C4-2B (cell line): Measurements from ENCODE around the gene SLC39A5.

Source experiments
- H3K27ac ChIP-seq: fragments of 450-650 bp; 2 replicates; pipeline ENCODE4 v1.5.1; 2017
- CTCF ChIP-seq: fragments of 450-650 bp; conservative IDR thresholded peaks from 2 replicates; pipeline ENCODE4 v1.5.1; 2017; ENCODE audit warnings: mild to moderate bottlenecking
- ZFX ChIP-seq: fragments of 450-650 bp; IDR thresholded peaks from 2 replicates; pipeline ENCODE4 v1.6.1; 2017

The SLC39A5 gene

GRCh38 chr12:56216461-56216860 is 13.4 kb upstream of the SLC39A5 start:
- H3K27ac ChIP-seq: peak overlapping the region; percentile 58
- TF ChIP-seq CTCF (no peak), ZFX (no peak)

- peak overlapping the region; percentile 93 for H3K27ac ChIP-seq
- TF ChIP-seq ZFX: no peak
- TF ChIP-seq CTCF: no peak
Measured at GRCh38 chr12:56219840-56220239, 10.0 kb upstream of the SLC39A5 start.

GRCh38 chr12:56220611-56221231 is 9.1 kb upstream of the SLC39A5 start:
- peak overlapping the region; percentile 93 for H3K27ac ChIP-seq
- no peak for TF ChIP-seq ZFX
- no peak for TF ChIP-seq CTCF

- peak overlapping the region; percentile 93 for H3K27ac ChIP-seq
- TF ChIP-seq CTCF (no peak), ZFX (no peak)
Measured at GRCh38 chr12:56221232-56221756, 8.6 kb upstream of the SLC39A5 start.

- peak within 1 kb of the TSS; percentile 93 for H3K27ac ChIP-seq
- TF ChIP-seq CTCF (no peak), ZFX (peak; percentile 54; the same call in 1 of the 2 replicates)
Measured at GRCh38 chr12:56221757-56222530, 7.9 kb upstream of the SLC39A5 start, which contains the start of gene RNF41. RNF41 (minus strand) TSS chr12:56221922; CDS start chr12:56214047, 7,875 bp downstream.

GRCh38 chr12:56222531-56222895 is 7.3 kb upstream of the SLC39A5 start:
- TF ChIP-seq CTCF: no peak
- no peak for TF ChIP-seq ZFX
- peak overlapping the region; percentile 93 for H3K27ac ChIP-seq

GRCh38 chr12:56223571-56224101 is 6.2 kb upstream of the SLC39A5 start:
- no peak for TF ChIP-seq CTCF
- TF ChIP-seq ZFX: no peak
- H3K27ac ChIP-seq: peak overlapping the region; percentile 93
